Tibial nerve (tissue), 3 donors: ENCODE data around the gene MC1R.

ENCODE experiments used
- POLR2A ChIP-seq, 2 donors: fragments of 450-650 bp; IDR thresholded peaks; one replicate each; pipeline ENCODE4 v1.6.1; 2017; ENCODE audit warnings: antibody characterized with exemption in 2 of 2, mild to moderate bottlenecking in 2 of 2, moderate library complexity in 2 of 2
- TF ChIP-seq, protein P1 (sequence below), 5 experiments: fragments of 200-600 bp in 3 of 5; fragments of 450-650 bp in 2 of 5; sonication (generic) in 3 of 5; IDR thresholded peaks; one replicate each; pipeline ENCODE4 v1.5.1; 2016 to 2019; ENCODE audit warnings: antibody characterized with exemption in 5 of 5, mild to moderate bottlenecking in 3 of 5, moderate library complexity in 2 of 5

DNA sequence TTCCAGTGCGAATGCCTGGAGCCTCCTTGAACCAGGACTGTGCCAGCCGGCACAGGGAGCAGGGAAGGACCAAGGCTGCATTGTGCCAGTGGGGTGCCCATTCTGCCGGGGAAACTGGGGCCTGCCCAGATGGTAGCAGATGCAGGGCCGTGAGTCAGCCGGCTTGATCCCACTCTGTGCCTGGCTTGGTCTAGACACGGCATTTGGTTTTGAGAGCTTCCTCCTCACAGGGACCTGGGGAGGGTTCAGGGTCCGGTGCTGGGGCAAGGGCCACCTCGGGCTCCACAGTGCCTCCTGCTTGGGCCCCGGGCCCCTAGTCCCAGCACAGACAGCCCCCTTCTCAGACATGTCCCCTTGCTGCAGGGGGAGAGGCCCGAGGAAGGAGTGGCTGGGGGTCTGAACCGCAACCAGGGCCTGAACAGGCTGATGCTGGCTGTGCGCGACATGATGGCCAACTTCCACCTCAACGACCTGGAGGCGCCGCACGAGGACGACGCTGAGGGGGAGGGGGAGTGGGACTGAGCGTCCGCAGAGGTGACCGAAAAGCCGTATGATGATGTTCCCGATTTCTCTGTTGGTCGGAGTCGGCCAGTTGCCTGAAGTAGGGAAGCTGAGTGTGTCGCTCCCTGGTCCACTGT lies 7.8 kb upstream of the MC1R start:
- TF ChIP-seq, protein P1, sequence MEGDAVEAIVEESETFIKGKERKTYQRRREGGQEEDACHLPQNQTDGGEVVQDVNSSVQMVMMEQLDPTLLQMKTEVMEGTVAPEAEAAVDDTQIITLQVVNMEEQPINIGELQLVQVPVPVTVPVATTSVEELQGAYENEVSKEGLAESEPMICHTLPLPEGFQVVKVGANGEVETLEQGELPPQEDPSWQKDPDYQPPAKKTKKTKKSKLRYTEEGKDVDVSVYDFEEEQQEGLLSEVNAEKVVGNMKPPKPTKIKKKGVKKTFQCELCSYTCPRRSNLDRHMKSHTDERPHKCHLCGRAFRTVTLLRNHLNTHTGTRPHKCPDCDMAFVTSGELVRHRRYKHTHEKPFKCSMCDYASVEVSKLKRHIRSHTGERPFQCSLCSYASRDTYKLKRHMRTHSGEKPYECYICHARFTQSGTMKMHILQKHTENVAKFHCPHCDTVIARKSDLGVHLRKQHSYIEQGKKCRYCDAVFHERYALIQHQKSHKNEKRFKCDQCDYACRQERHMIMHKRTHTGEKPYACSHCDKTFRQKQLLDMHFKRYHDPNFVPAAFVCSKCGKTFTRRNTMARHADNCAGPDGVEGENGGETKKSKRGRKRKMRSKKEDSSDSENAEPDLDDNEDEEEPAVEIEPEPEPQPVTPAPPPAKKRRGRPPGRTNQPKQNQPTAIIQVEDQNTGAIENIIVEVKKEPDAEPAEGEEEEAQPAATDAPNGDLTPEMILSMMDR (IDR thresholded peaks at IDR 0.05): no peak
- no peak for TF ChIP-seq POLR2A (IDR thresholded peaks at IDR 0.05)
